ENCODE results near the gene CLECL1.

DNA sequence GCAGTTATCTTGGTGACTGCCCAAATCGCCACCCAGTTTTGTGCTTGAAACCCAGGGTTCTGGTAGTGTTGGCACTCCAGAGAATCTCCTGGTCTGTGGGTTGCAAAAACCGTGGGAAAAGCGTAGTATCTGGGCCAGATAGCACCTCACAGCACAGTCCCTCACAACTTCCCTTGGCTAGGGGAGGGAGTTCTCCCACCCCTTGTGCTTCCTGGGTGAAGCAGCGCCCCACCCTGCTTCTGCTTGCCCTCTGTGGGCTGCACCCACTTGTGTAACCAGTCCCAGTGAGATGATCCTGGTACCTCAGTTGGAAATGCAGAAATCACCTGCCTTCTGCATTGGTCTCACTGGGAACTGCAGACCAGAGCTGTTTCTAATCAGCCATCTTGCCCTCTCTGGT lies 47.0 kb downstream of the CLECL1 start:
- TF ChIP-seq, protein P1, sequence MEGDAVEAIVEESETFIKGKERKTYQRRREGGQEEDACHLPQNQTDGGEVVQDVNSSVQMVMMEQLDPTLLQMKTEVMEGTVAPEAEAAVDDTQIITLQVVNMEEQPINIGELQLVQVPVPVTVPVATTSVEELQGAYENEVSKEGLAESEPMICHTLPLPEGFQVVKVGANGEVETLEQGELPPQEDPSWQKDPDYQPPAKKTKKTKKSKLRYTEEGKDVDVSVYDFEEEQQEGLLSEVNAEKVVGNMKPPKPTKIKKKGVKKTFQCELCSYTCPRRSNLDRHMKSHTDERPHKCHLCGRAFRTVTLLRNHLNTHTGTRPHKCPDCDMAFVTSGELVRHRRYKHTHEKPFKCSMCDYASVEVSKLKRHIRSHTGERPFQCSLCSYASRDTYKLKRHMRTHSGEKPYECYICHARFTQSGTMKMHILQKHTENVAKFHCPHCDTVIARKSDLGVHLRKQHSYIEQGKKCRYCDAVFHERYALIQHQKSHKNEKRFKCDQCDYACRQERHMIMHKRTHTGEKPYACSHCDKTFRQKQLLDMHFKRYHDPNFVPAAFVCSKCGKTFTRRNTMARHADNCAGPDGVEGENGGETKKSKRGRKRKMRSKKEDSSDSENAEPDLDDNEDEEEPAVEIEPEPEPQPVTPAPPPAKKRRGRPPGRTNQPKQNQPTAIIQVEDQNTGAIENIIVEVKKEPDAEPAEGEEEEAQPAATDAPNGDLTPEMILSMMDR (IDR thresholded peaks at IDR 0.05) = no peak
- TF ChIP-seq POLR2A (IDR thresholded peaks at IDR 0.05) = no peak
